Activated CD8-positive, alpha-beta T cell treated with anti-CD3 and anti-CD28 coated beads, Interleukin-2, amount 10 ng/mL, durations not matched to agents 7 days and 5 days (primary cell): ENCODE data around the gene SIK1. TPM values are rescaled to one million over a fixed set of nuclear protein-coding genes. Genes with fewer than 3 reads are reported as not detected.

ENCODE experiments used
- ATAC-seq: fragments of 150-1000 bp; cut with Tn5 transposase; one replicate; pipeline ENCODE4 v1.10.0; 2021; ENCODE audit warnings: moderate library complexity
- CTCF ChIA-PET: fragments of 350-600 bp; sonication (Branson Sonifier 250); formaldehyde crosslinking; loops from one replicate; lab custom pipeline; 2021; ENCODE audit warnings: antibody characterized with exemption; lab: Charles Lee
- POLR2A ChIA-PET: fragments of 350-600 bp; sonication (Branson Sonifier 250); formaldehyde crosslinking; loops from one replicate; lab custom pipeline; 2021; ENCODE audit warnings: antibody characterized with exemption; lab: Charles Lee
- DNase-seq: peaks from one replicate; pipeline ENCODE4 v3.0.0-alpha.2; 2020
- H3K27ac Mint-ChIP-seq: one replicate; pipeline ENCODE4 v1.8.0; 2021; ENCODE audit warnings: mild to moderate bottlenecking, mixed read lengths
- H3K27me3 Mint-ChIP-seq: one replicate; pipeline ENCODE4 v1.8.0; 2021; ENCODE audit warnings: low read depth, mixed read lengths
- H3K36me3 Mint-ChIP-seq: one replicate; pipeline ENCODE4 v1.8.0; 2021; ENCODE audit warnings: low read depth, mixed read lengths
- H3K4me1 Mint-ChIP-seq: one replicate; pipeline ENCODE4 v1.8.0; 2021; ENCODE audit warnings: low read depth, mixed read lengths
- H3K4me3 Mint-ChIP-seq: one replicate; pipeline ENCODE4 v1.8.0; 2021; ENCODE audit warnings: mild to moderate bottlenecking, mixed read lengths
- H3K9me3 Mint-ChIP-seq: one replicate; pipeline ENCODE4 v1.8.0; 2022; ENCODE audit warnings: mixed read lengths; ENCODE audit not compliant: insufficient read depth
- total RNA-seq, 2 experiments: library from RNA; stranded (reverse); gene quantifications; one replicate each; pipeline ENCODE4 v1.2.3, GENCODE V29; 2021

Gene SIK1
- total RNA-seq, 2 experiments from 2014 or later = 30.1 to 31.5 TPM

- POLR2A ChIA-PET = no interaction called here
- ATAC-seq (no peak), DNase-seq (no peak)
- H3K36me3 Mint-ChIP-seq = no peaks in the 10 kb centered on the region
- peaks cover 4% of the 10 kb centered on the region for H3K27me3 Mint-ChIP-seq
- CTCF ChIA-PET = no interaction called here
- H3K9me3 Mint-ChIP-seq = no peaks in the 10 kb centered on the region
- H3K27ac Mint-ChIP-seq = no peak overlapping the region
- no peak overlapping the region for H3K4me3 Mint-ChIP-seq
- H3K4me1 Mint-ChIP-seq = peaks cover 16% of the 10 kb centered on the region
Observed at GRCh38 chr21:43368685-43369084, 58.2 kb downstream of the SIK1 start.

DNA sequence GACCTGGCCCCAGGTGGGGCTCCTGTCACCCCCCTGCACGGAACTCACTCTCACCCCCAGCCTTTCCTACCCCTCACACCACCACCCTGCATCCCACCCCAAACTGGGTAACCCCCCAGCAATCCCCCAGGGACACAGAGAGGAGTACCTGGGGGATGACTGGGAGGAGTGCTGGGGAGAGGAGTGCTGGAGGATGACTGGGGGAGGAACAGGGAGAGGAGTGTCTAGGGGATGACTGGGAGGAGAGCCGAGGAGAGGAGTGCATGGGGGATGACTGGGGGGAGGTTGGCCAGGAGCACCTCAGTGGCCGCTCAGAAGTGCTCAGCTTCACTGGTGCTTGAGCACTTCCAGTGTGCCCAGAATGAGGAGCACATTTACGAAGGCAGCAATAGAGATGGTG is 59.1 kb downstream of the SIK1 start:
- peaks cover 4% of the 10 kb centered on the region for H3K27me3 Mint-ChIP-seq
- ChIA-PET CTCF (no interaction called here), POLR2A (no interaction called here)
- H3K9me3 Mint-ChIP-seq = no peaks in the 10 kb centered on the region
- no peak for ATAC-seq
- H3K27ac Mint-ChIP-seq = no peak overlapping the region
- H3K36me3 Mint-ChIP-seq = no peaks in the 10 kb centered on the region
- peaks cover 23% of the 10 kb centered on the region for H3K4me1 Mint-ChIP-seq
- no peak for DNase-seq
- no peak overlapping the region for H3K4me3 Mint-ChIP-seq

DNA sequence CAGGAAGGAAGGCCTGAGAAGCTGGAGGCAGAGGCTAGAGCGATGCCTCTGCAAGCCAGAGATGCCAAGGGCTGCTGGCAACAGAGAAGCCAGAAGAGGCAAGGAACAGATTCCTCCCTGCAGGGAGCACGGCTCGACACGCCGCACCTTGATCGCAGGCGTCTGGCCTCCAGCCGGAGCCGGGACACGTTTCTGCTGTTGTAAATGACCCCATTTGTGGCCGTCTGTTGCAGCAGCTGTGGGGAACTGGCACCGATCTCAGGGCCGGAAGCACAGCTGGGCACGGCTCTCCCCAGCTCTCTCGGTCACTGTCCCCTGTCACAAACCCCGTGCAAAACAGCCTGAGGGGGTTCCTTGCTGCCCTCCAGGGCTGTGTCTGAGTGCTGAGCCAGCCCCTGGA is 59.6 kb downstream of the SIK1 start:
- peaks cover 3% of the 10 kb centered on the region for H3K36me3 Mint-ChIP-seq
- H3K4me1 Mint-ChIP-seq = peaks cover 29% of the 10 kb centered on the region
- no peak overlapping the region for H3K4me3 Mint-ChIP-seq
- H3K27ac Mint-ChIP-seq = no peak overlapping the region
- CTCF ChIA-PET = no interaction called here
- DNase-seq (no peak), ATAC-seq (no peak)
- peaks cover 4% of the 10 kb centered on the region for H3K27me3 Mint-ChIP-seq
- H3K9me3 Mint-ChIP-seq = no peaks in the 10 kb centered on the region
- POLR2A ChIA-PET = no interaction called here

GRCh38 chr21:43366656-43367055 is 60.3 kb downstream of the SIK1 start:
- no peak overlapping the region for H3K27ac Mint-ChIP-seq

GRCh38 chr21:43365611-43366426 is 61.1 kb downstream of the SIK1 start:
- ATAC-seq (no peak), DNase-seq (no peak)
- peaks cover 41% of the 10 kb centered on the region for H3K4me1 Mint-ChIP-seq
- ChIA-PET POLR2A (no interaction called here), CTCF (no interaction called here)
- H3K4me3 Mint-ChIP-seq = no peak overlapping the region
- peaks cover 6% of the 10 kb centered on the region for H3K36me3 Mint-ChIP-seq
- H3K27me3 Mint-ChIP-seq = peaks cover 4% of the 10 kb centered on the region
- peak overlapping the region; percentile 49 for H3K27ac Mint-ChIP-seq
- no peaks in the 10 kb centered on the region for H3K9me3 Mint-ChIP-seq

More at GRCh38 chr21:43366656-43367055, 60.3 kb downstream of the SIK1 start:
- peaks cover 4% of the 10 kb centered on the region for H3K27me3 Mint-ChIP-seq
- no peak overlapping the region for H3K4me3 Mint-ChIP-seq
- H3K36me3 Mint-ChIP-seq = peaks cover 3% of the 10 kb centered on the region
- CTCF ChIA-PET = no interaction called here
- ATAC-seq (no peak), DNase-seq (no peak)
- H3K9me3 Mint-ChIP-seq = no peaks in the 10 kb centered on the region
- POLR2A ChIA-PET = no interaction called here
- peaks cover 35% of the 10 kb centered on the region for H3K4me1 Mint-ChIP-seq

DNA sequence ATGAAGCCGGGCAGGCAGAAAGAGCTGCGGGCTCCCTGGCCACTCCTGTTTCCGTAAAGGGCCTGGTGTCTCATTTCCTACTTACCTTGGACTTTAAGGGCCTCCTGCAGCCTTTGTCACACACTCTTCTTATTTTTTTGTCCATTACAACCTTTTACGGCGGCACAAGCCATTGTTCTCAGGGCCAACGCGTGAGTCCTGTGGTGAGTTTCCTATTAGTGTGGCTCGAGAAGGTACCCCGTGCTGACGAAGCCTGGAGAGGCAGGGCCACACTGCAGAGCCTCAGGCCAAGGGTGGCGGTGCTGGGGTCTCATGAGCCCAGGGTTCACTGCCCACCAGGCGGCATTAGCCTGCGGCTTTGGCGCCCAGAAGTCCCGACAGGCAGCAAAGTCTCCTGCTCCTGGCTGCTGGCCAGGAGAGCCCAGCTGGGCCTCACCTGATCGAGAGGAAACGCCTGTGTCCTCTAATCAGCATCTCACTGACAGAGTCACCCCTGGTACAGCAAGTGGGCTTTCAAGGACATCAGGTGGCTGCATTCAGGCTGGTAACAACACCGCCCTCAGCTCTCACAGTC is 62.0 kb downstream of the SIK1 start:
- DNase-seq (no peak), ATAC-seq (no peak)
- Mint-ChIP-seq H3K27me3 (peaks cover 4% of the 10 kb centered on the region), H3K4me1 (peaks cover 42% of the 10 kb centered on the region), H3K9me3 (no peaks in the 10 kb centered on the region), H3K4me3 (no peak overlapping the region), H3K36me3 (peaks cover 6% of the 10 kb centered on the region), H3K27ac (peak overlapping the region; percentile 55)
- CTCF ChIA-PET = no interaction called here
- POLR2A ChIA-PET = no interaction called here

Other genes with a start within 250 kb of the SIK1 start
- under 1 TPM; 0.18 to 0.24 TPM for gene HSF2BP, start 232.4 kb upstream of the SIK1 start, total RNA-seq
- gene RRP1B, start 232.4 kb upstream of the SIK1 start, total RNA-seq = 10 to 100 TPM; 57.5 to 58.3 TPM